Testis (tissue), 2 donors: ENCODE measurements around the gene PXK.

Source experiments
- CTCF ChIP-seq, 3 experiments: fragments of 450-650 bp in 2 of 3; fragments of 200-600 bp in 1 of 3; sonication (generic) in 1 of 3; IDR thresholded peaks; one replicate each; pipeline ENCODE4 v1.5.1; 2016 to 2019; ENCODE audit warnings: antibody characterized with exemption in 3 of 3, mild to moderate bottlenecking in 2 of 3, moderate library complexity in 1 of 3
- POLR2A ChIP-seq: fragments of 450-650 bp; IDR thresholded peaks from one replicate; pipeline ENCODE4 v1.6.1; 2017; ENCODE audit warnings: antibody characterized with exemption, mild to moderate bottlenecking, moderate library complexity

GRCh38 chr3:58350627-58351013 lies 17.9 kb downstream of the PXK start:
- TF ChIP-seq CTCF (IDR thresholded peaks at IDR 0.05): no peak
- TF ChIP-seq POLR2A: no peak
